Large intestine (tissue), 3 donors: Measurements from ENCODE around the gene SLC12A2. TPM values are rescaled to one million over a fixed set of nuclear protein-coding genes. Genes with fewer than 3 reads are reported as not detected.

ENCODE experiments used
- DNase-seq, 2 donors: peaks; one replicate each; pipeline versions ENCODE4 v3.0.0 to v3.0.0-alpha.2; 2013
- H3K27ac ChIP-seq: one replicate; pipeline ENCODE4 v1.5.1; 2013; ENCODE audit warnings: low read length
- H3K27me3 ChIP-seq: 2 replicates; pipeline ENCODE4 v1.6.1; 2013; ENCODE audit warnings: low read length; ENCODE audit not compliant: control insufficient read depth, insufficient read depth
- H3K36me3 ChIP-seq: 2 replicates; pipeline ENCODE4 v1.6.1; 2013; ENCODE audit warnings: low read length; ENCODE audit not compliant: control insufficient read depth, insufficient read depth
- H3K4me1 ChIP-seq: one replicate; pipeline ENCODE4 v1.6.1; 2013; ENCODE audit warnings: low read length; ENCODE audit not compliant: control insufficient read depth, insufficient read depth
- H3K4me3 ChIP-seq: one replicate; pipeline ENCODE4 v1.5.1; 2013; ENCODE audit warnings: low read length
- H3K9me3 ChIP-seq: one replicate; pipeline ENCODE4 v1.6.1; 2013; ENCODE audit warnings: mild to moderate bottlenecking, low read depth, low read length, moderate library complexity; ENCODE audit not compliant: control insufficient read depth
- WGBS: methylation state at CpG from one replicate; pipeline ENCODE4 v1.1.5; 2013; ENCODE audit warnings: low lambda C conversion rate; ENCODE audit not compliant: insufficient coverage; 5-methylcytosine and 5-hydroxymethylcytosine counted together
- polyA plus RNA-seq: library from polyadenylated mRNA; unstranded; fragments of 120-200 nt; gene quantifications from one replicate; pipeline ENCODE4 v1.2.1, GENCODE V29; 2013

SLC12A2 gene
- polyA plus RNA-seq, 1 donor = 86.8 TPM

- no peaks in the 10 kb centered on the region for H3K27me3 ChIP-seq
- H3K9me3 ChIP-seq = no peaks in the 10 kb centered on the region
- DNase-seq = no peak
- H3K36me3 ChIP-seq = no peaks in the 10 kb centered on the region
- no peaks in the 10 kb centered on the region for H3K4me1 ChIP-seq
- no peak overlapping the region for H3K27ac ChIP-seq
- H3K4me3 ChIP-seq = no peak overlapping the region
Measured at GRCh38 chr5:128074171-128074570, 9.4 kb upstream of the SLC12A2 start.

GRCh38 chr5:128074953-128075352, 8.6 kb upstream of the SLC12A2 start:
- DNase-seq = no peak
- Histone ChIP-seq H3K4me1 (no peaks in the 10 kb centered on the region), H3K36me3 (no peaks in the 10 kb centered on the region), H3K27me3 (no peaks in the 10 kb centered on the region), H3K9me3 (no peaks in the 10 kb centered on the region), H3K4me3 (no peak overlapping the region), H3K27ac (no peak overlapping the region)

- no peak for DNase-seq
- no CpG with 5 or more reads among the region's 2 CpGs for WGBS
- H3K4me1 ChIP-seq = peaks cover 5% of the 10 kb centered on the region
- H3K27me3 ChIP-seq = no peaks in the 10 kb centered on the region
- no peaks in the 10 kb centered on the region for H3K36me3 ChIP-seq
- H3K27ac ChIP-seq = no peak overlapping the region
- no peak overlapping the region for H3K4me3 ChIP-seq
- no peaks in the 10 kb centered on the region for H3K9me3 ChIP-seq
Measured at GRCh38 chr5:128077526-128077925, 6.0 kb upstream of the SLC12A2 start.

DNA sequence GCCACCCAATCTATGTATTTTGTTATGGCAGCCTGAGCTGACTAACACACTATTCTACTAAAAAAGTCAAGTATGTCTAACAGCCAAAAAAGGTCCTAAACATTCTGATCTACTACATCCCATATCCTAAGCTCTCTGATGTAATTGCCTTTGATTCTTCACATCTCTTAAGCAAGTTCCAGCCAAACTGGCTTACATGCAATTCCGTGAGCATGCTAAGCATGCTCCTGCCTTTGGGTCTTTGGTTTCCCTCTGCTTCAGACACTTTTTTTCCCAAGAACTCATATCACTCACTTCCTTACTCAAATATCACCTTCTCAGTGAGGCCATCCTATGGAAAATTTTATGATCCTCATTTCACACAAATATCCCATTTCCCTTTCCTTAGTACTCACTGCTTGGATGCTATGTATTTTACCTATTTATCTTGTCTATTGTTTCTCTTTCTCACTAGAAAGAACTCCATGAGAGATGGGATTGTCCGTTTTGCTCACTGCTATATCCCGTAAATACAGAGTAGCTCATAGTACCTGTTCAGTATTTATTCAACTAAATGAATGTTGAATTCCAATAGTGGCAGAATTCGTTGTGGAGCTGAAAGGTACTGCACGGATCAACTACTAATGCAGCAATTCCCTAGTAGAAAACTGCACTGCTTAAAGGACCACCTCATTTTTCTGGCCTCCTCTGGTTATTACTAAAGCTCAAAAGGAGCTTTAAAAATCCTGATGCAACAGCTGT, 2.3 kb upstream of the SLC12A2 start:
- H3K27me3 ChIP-seq = no peaks in the 10 kb centered on the region
- 75% methylated on average over 1 of the region's 5 CpGs for WGBS
- no peaks in the 10 kb centered on the region for H3K9me3 ChIP-seq
- H3K27ac ChIP-seq = no peak overlapping the region
- no peaks in the 10 kb centered on the region for H3K36me3 ChIP-seq
- H3K4me3 ChIP-seq = peak overlapping the region; percentile 59
- peaks cover 5% of the 10 kb centered on the region for H3K4me1 ChIP-seq
- DNase-seq = no peak

- Histone ChIP-seq H3K9me3 (no peaks in the 10 kb centered on the region), H3K4me3 (peak overlapping the region; percentile 59), H3K27me3 (no peaks in the 10 kb centered on the region), H3K27ac (peak overlapping the region; percentile 94), H3K36me3 (no peaks in the 10 kb centered on the region), H3K4me1 (peaks cover 5% of the 10 kb centered on the region)
- no peak for DNase-seq
- no CpG with 5 or more reads among the region's 25 CpGs for WGBS
Measured at GRCh38 chr5:128082551-128083032, 974 bp upstream of the SLC12A2 start.

- peaks cover 5% of the 10 kb centered on the region for H3K4me1 ChIP-seq
Measured at GRCh38 chr5:128083811-128084227, 253 bp downstream of the SLC12A2 start.

GRCh38 chr5:128084228-128085167, 932 bp downstream of the SLC12A2 start:
- DNase-seq = peak in 1 of 2 donors; percentile 60
- peak overlapping the region; percentile 59 for H3K4me3 ChIP-seq

More at GRCh38 chr5:128083811-128084227, 253 bp downstream of the SLC12A2 start:
- peak overlapping the region; percentile 39 for H3K27ac ChIP-seq
- no peaks in the 10 kb centered on the region for H3K27me3 ChIP-seq
- H3K4me3 ChIP-seq = peak overlapping the region; percentile 59
- H3K9me3 ChIP-seq = no peaks in the 10 kb centered on the region
- no peaks in the 10 kb centered on the region for H3K36me3 ChIP-seq
- no CpG with 5 or more reads among the region's 53 CpGs for WGBS
- DNase-seq = peak in 1 of 2 donors; percentile 24

DNA sequence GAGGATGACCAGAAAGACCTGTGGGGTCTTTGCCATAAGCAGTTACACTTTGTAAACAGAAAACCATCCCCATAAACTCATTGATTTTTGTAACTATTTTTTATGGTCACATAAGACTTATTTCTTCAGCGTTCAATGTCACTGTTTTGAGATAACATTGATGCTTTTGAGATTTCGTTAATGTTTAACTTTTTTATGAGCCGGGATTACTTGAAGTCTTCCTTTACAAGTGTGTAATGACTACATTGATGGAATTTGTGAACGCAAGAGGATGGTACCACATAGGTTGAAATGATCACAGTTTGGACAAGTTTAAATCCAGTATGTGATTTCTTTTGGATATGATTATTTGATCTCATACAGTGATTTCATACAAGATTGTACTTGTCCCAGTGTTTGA, 1.8 kb downstream of the SLC12A2 start:
- peaks cover 2% of the 10 kb centered on the region for H3K36me3 ChIP-seq
- no peaks in the 10 kb centered on the region for H3K9me3 ChIP-seq
- H3K27ac ChIP-seq = no peak overlapping the region
- DNase-seq = peak; percentile 42 to 77
- H3K27me3 ChIP-seq = no peaks in the 10 kb centered on the region
- H3K4me3 ChIP-seq = peak overlapping the region; percentile 59
- H3K4me1 ChIP-seq = peaks cover 5% of the 10 kb centered on the region
- WGBS = 40% methylated on average over 1 of the region's 4 CpGs

More at GRCh38 chr5:128084228-128085167, 932 bp downstream of the SLC12A2 start:
- Histone ChIP-seq H3K9me3 (no peaks in the 10 kb centered on the region), H3K27me3 (no peaks in the 10 kb centered on the region), H3K27ac (peak overlapping the region; percentile 22), H3K36me3 (peaks cover 2% of the 10 kb centered on the region), H3K4me1 (peaks cover 5% of the 10 kb centered on the region)
- WGBS = no CpG with 5 or more reads among the region's 71 CpGs

- Histone ChIP-seq H3K4me1 (no peaks in the 10 kb centered on the region), H3K27me3 (no peaks in the 10 kb centered on the region), H3K4me3 (no peak overlapping the region), H3K27ac (no peak overlapping the region), H3K9me3 (peaks cover 2% of the 10 kb centered on the region), H3K36me3 (peaks cover 8% of the 10 kb centered on the region)
- no peak for DNase-seq
Measured at GRCh38 chr5:128091579-128091978, 8.0 kb downstream of the SLC12A2 start.

- no peaks in the 10 kb centered on the region for H3K27me3 ChIP-seq
- peaks cover 8% of the 10 kb centered on the region for H3K36me3 ChIP-seq
- no peak for DNase-seq
- H3K27ac ChIP-seq = no peak overlapping the region
- WGBS = no CpG with 5 or more reads among the region's 4 CpGs
- peaks cover 5% of the 10 kb centered on the region for H3K9me3 ChIP-seq
- H3K4me1 ChIP-seq = no peaks in the 10 kb centered on the region
- no peak overlapping the region for H3K4me3 ChIP-seq
Measured at GRCh38 chr5:128092144-128092543, 8.6 kb downstream of the SLC12A2 start.
